HG02759 (cell line): ENCODE data around the gene E2F6.

Experiments
- ATAC-seq: cut with Tn5 transposase; IDR thresholded peaks from one replicate; pipeline ENCODE4 v1.9.1; 2021; ENCODE audit warnings: mild to moderate bottlenecking, moderate library complexity; ENCODE audit not compliant: unreplicated experiment

E2F6 gene

GRCh38 chr2:11494310-11494709 lies 28.3 kb upstream of the E2F6 start:
- ATAC-seq, result no peak

- no peak for ATAC-seq
These were observed 27.3 kb upstream of the E2F6 start for GRCh38 chr2:11493282-11493681.

GRCh38 chr2:11492720-11493119 lies 26.8 kb upstream of the E2F6 start:
- no peak for ATAC-seq

GRCh38 chr2:11492244-11492643 lies 26.3 kb upstream of the E2F6 start:
- ATAC-seq, result no peak

GRCh38 chr2:11491348-11491933 lies 25.5 kb upstream of the E2F6 start:
- ATAC-seq, result no peak

- ATAC-seq, result no peak
These were observed 24.2 kb upstream of the E2F6 start for GRCh38 chr2:11490194-11490593.

GRCh38 chr2:11488809-11489208 lies 22.8 kb upstream of the E2F6 start:
- ATAC-seq, result no peak

GRCh38 chr2:11483806-11484617 lies 18.1 kb upstream of the E2F6 start:
- ATAC-seq, result no peak

GRCh38 chr2:11482473-11483035 lies 16.6 kb upstream of the E2F6 start:
- no peak for ATAC-seq

- ATAC-seq, result no peak
These were observed 16.0 kb upstream of the E2F6 start for GRCh38 chr2:11481789-11482472.

GRCh38 chr2:11481426-11481788 lies 15.4 kb upstream of the E2F6 start:
- ATAC-seq, result no peak

- no peak for ATAC-seq
These were observed 14.9 kb upstream of the E2F6 start for GRCh38 chr2:11480859-11481258.

- no peak for ATAC-seq
These were observed 14.4 kb upstream of the E2F6 start for GRCh38 chr2:11480406-11480805.

GRCh38 chr2:11478899-11479605 lies 13.1 kb upstream of the E2F6 start:
- no peak for ATAC-seq

GRCh38 chr2:11477994-11478393 lies 12.0 kb upstream of the E2F6 start:
- ATAC-seq, result peak; percentile 83

GRCh38 chr2:11473659-11474433 lies 7.9 kb upstream of the E2F6 start:
- no peak for ATAC-seq

- no peak for ATAC-seq
These were observed 1.8 kb upstream of the E2F6 start for GRCh38 chr2:11467749-11468148.

- no peak for ATAC-seq
These were observed 1.2 kb upstream of the E2F6 start for GRCh38 chr2:11467129-11467649.

- peak; percentile 24 for ATAC-seq
These were observed 557 bp upstream of the E2F6 start for GRCh38 chr2:11466307-11467128.
